ENCODE data around the gene TM4SF18. TPM values are rescaled to one million over a fixed set of nuclear protein-coding genes. Genes with fewer than 3 reads are reported as not detected.

TM4SF18 gene, protein sequence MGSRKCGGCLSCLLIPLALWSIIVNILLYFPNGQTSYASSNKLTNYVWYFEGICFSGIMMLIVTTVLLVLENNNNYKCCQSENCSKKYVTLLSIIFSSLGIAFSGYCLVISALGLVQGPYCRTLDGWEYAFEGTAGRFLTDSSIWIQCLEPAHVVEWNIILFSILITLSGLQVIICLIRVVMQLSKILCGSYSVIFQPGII
- total RNA-seq (2014; rRNA removed; shearing (Covaris generic)): 1.0 and 1.6 TPM in 2 replicates
- 1.4 and 2.0 TPM in 2 replicates for polyA plus RNA-seq (2016; fragmentation: Nextera tagmentation; extraction: Ambion mirVana)
- long read RNA-seq, transcript TM4SF18-201 (6 exons, 3,852 nt): major isoform, 5 of 8 reads
- long read RNA-seq, partial matches to known transcripts: 0 of 8 reads
- long read RNA-seq, other reads (novel, unspliced or antisense): 0 of 8 reads

DNA sequence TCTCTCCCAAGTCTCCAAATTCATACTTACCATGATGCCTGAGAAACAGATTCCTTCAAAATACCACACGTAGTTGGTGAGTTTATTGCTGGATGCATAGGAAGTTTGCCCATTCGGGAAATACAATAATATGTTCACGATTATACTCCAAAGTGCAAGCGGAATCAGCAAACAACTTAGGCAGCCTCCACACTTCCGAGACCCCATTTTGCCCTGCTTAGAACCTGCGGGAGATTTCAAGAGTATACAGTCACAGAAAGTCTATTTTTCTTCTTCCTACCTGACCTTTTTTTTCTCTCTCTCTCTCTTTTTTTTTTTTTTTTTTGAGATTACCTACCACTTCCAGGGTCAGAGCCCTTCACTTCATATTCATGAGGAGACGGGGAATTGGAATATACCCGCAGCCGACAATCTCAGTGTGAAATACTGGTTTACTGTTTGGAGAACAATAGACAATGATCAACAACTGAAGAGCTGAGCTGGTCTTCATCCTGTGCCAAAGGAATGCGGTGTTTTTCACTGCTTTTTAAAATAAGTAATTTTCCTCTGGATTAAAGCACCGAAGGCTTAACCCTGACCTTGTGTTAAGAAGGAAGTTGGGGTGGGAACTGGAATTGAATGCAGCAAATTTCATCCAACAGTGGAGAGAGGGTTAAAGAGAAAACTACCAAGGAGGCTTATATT is at the start of gene TM4SF18:
TM4SF18 (minus strand) TSS at position 461 of the 684 bp plus-strand sequence; CDS start at position 207, 254 bp downstream.
- H3K9me3 Mint-ChIP-seq: no peaks in the 10 kb centered on the region
- Histone ChIP-seq H3K79me2 (replicated peaks; ENCODE audit: insufficient read depth) (no peaks in the 10 kb centered on the region), H3K4me1 (ENCODE audit: insufficient read depth) (peaks cover 18% of the 10 kb centered on the region), H4K20me1 (replicated peaks; ENCODE audit: insufficient read depth) (no peaks in the 10 kb centered on the region), H3K9me2 (ENCODE audit: insufficient read depth) (no peaks in the 10 kb centered on the region), H3K27me3 (ENCODE audit: insufficient read depth) (no peaks in the 10 kb centered on the region), H3K4me3 (no peak within 1 kb of the TSS), H2AFZ (peak within 1 kb of the TSS; percentile 58), H3K4me2 (peak within 1 kb of the TSS; percentile 37), H3K27ac (ENCODE audit: low read depth) (peak within 1 kb of the TSS; percentile 48), H3F3A (replicated peaks; ENCODE audit: low read depth) (no peaks in the 10 kb centered on the region), H3K36me3 (ENCODE audit: insufficient read depth) (no peaks in the 10 kb centered on the region)
- H3K27me3 Mint-ChIP-seq (ENCODE audit: insufficient read depth, low read depth, poor library complexity): no peaks in the 10 kb centered on the region
- H3K36me3 Mint-ChIP-seq (ENCODE audit: low read depth): no peaks in the 10 kb centered on the region
- peak within 1 kb of the TSS; percentile 48 for H3K4me3 Mint-ChIP-seq
- ATAC-seq: peak; percentile 84
- peak; percentile 29 for DNase-seq (ENCODE audit: low spot score)
- H3K27ac Mint-ChIP-seq: peak within 1 kb of the TSS; percentile 83
- TF ChIP-seq, protein P1, sequence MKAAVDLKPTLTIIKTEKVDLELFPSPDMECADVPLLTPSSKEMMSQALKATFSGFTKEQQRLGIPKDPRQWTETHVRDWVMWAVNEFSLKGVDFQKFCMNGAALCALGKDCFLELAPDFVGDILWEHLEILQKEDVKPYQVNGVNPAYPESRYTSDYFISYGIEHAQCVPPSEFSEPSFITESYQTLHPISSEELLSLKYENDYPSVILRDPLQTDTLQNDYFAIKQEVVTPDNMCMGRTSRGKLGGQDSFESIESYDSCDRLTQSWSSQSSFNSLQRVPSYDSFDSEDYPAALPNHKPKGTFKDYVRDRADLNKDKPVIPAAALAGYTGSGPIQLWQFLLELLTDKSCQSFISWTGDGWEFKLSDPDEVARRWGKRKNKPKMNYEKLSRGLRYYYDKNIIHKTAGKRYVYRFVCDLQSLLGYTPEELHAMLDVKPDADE (IDR thresholded peaks at IDR 0.05): no peak
- TF ChIP-seq, protein P2, sequence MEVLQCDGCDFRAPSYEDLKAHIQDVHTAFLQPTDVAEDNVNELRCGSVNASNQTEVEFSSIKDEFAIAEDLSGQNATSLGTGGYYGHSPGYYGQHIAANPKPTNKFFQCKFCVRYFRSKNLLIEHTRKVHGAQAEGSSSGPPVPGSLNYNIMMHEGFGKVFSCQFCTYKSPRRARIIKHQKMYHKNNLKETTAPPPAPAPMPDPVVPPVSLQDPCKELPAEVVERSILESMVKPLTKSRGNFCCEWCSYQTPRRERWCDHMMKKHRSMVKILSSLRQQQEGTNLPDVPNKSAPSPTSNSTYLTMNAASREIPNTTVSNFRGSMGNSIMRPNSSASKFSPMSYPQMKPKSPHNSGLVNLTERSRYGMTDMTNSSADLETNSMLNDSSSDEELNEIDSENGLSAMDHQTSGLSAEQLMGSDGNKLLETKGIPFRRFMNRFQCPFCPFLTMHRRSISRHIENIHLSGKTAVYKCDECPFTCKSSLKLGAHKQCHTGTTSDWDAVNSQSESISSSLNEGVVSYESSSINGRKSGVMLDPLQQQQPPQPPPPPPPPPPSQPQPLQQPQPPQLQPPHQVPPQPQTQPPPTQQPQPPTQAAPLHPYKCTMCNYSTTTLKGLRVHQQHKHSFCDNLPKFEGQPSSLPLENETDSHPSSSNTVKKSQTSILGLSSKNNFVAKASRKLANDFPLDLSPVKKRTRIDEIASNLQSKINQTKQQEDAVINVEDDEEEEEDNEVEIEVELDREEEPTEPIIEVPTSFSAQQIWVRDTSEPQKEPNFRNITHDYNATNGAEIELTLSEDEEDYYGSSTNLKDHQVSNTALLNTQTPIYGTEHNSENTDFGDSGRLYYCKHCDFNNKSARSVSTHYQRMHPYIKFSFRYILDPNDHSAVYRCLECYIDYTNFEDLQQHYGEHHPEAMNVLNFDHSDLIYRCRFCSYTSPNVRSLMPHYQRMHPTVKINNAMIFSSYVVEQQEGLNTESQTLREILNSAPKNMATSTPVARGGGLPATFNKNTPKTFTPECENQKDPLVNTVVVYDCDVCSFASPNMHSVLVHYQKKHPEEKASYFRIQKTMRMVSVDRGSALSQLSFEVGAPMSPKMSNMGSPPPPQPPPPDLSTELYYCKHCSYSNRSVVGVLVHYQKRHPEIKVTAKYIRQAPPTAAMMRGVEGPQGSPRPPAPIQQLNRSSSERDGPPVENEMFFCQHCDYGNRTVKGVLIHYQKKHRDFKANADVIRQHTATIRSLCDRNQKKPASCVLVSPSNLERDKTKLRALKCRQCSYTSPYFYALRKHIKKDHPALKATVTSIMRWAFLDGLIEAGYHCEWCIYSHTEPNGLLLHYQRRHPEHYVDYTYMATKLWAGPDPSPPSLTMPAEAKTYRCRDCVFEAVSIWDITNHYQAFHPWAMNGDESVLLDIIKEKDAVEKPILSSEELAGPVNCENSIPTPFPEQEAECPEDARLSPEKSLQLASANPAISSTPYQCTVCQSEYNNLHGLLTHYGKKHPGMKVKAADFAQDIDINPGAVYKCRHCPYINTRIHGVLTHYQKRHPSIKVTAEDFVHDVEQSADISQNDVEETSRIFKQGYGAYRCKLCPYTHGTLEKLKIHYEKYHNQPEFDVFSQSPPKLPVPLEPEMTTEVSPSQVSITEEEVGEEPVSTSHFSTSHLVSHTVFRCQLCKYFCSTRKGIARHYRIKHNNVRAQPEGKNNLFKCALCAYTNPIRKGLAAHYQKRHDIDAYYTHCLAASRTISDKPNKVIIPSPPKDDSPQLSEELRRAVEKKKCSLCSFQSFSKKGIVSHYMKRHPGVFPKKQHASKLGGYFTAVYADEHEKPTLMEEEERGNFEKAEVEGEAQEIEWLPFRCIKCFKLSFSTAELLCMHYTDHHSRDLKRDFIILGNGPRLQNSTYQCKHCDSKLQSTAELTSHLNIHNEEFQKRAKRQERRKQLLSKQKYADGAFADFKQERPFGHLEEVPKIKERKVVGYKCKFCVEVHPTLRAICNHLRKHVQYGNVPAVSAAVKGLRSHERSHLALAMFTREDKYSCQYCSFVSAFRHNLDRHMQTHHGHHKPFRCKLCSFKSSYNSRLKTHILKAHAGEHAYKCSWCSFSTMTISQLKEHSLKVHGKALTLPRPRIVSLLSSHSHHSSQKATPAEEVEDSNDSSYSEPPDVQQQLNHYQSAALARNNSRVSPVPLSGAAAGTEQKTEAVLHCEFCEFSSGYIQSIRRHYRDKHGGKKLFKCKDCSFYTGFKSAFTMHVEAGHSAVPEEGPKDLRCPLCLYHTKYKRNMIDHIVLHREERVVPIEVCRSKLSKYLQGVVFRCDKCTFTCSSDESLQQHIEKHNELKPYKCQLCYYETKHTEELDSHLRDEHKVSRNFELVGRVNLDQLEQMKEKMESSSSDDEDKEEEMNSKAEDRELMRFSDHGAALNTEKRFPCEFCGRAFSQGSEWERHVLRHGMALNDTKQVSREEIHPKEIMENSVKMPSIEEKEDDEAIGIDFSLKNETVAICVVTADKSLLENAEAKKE (CRISPR knock-in tag; IDR thresholded peaks at IDR 0.05): no peak
- no peak for TF ChIP-seq POLR2AphosphoS5 (IDR thresholded peaks at IDR 0.05; ENCODE audit: low read depth)
- no peak for TF ChIP-seq CREB1 (CRISPR knock-in tag; IDR thresholded peaks at IDR 0.05; ENCODE audit: low read depth)
- TF ChIP-seq JUNB (IDR thresholded peaks at IDR 0.05; ENCODE audit: unreplicated experiment): no peak
- no peak for TF ChIP-seq NANOG (IDR thresholded peaks at IDR 0.05; ENCODE audit: borderline replicate concordance)
- no peak for TF ChIP-seq ZNF114 (CRISPR knock-in tag; IDR thresholded peaks at IDR 0.05)
- TF ChIP-seq EZH2 (IDR thresholded peaks at IDR 0.05; ENCODE audit: low read depth, unreplicated experiment): no peak
- no peak for TF ChIP-seq ZNF331 (CRISPR knock-in tag; IDR thresholded peaks at IDR 0.05; ENCODE audit: low read depth)
- no peak for TF ChIP-seq STAT1 (IDR thresholded peaks at IDR 0.05; ENCODE audit: unreplicated experiment)
- TF ChIP-seq, protein P3, sequence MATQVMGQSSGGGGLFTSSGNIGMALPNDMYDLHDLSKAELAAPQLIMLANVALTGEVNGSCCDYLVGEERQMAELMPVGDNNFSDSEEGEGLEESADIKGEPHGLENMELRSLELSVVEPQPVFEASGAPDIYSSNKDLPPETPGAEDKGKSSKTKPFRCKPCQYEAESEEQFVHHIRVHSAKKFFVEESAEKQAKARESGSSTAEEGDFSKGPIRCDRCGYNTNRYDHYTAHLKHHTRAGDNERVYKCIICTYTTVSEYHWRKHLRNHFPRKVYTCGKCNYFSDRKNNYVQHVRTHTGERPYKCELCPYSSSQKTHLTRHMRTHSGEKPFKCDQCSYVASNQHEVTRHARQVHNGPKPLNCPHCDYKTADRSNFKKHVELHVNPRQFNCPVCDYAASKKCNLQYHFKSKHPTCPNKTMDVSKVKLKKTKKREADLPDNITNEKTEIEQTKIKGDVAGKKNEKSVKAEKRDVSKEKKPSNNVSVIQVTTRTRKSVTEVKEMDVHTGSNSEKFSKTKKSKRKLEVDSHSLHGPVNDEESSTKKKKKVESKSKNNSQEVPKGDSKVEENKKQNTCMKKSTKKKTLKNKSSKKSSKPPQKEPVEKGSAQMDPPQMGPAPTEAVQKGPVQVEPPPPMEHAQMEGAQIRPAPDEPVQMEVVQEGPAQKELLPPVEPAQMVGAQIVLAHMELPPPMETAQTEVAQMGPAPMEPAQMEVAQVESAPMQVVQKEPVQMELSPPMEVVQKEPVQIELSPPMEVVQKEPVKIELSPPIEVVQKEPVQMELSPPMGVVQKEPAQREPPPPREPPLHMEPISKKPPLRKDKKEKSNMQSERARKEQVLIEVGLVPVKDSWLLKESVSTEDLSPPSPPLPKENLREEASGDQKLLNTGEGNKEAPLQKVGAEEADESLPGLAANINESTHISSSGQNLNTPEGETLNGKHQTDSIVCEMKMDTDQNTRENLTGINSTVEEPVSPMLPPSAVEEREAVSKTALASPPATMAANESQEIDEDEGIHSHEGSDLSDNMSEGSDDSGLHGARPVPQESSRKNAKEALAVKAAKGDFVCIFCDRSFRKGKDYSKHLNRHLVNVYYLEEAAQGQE (IDR thresholded peaks at IDR 0.05; ENCODE audit: unreplicated experiment): no peak
- H3K4me1 Mint-ChIP-seq: peaks cover 16% of the 10 kb centered on the region
